IMR-90 (cell line): Measurements from ENCODE around the gene NAPB.

Experiments
- CEBPB ChIP-seq: IDR thresholded peaks from 2 replicates; pipeline ENCODE4 v1.6.1; 2012; ENCODE audit warnings: low read depth, low read length, improper control_type of control experiment
- CTCF ChIP-seq: conservative IDR thresholded peaks from 2 replicates; pipeline ENCODE4 v1.5.1; 2012; ENCODE audit warnings: mild to moderate bottlenecking, low read depth, low read length, improper control_type of control experiment
- POLR2A ChIP-seq: IDR thresholded peaks from 2 replicates; pipeline ENCODE4 v1.6.1; 2012; ENCODE audit warnings: mild to moderate bottlenecking, low read depth, low read length
- RFX5 ChIP-seq: IDR thresholded peaks from 2 replicates; pipeline ENCODE4 v1.8.0; 2012; ENCODE audit warnings: low read depth, mild to moderate bottlenecking, low read length, moderate library complexity

- TF ChIP-seq CTCF, result no peak
- no peak for TF ChIP-seq RFX5
- TF ChIP-seq CEBPB, result no peak
- TF ChIP-seq POLR2A, result no peak
Measured at GRCh38 chr20:23450877-23451276, 29.6 kb upstream of the NAPB start.
